ENCODE measurements around the gene C4A. TPM values are rescaled to one million over a fixed set of nuclear protein-coding genes. Genes with fewer than 3 reads are reported as not detected.
"Not testable (repeated sequence)": the region's sequence is repeated elsewhere in the genome, so short reads cannot be mapped to it uniquely, and the experiment has no call there.

The C4A gene
- total RNA-seq, 1 experiment from 2014 or later, result 0.42 TPM

DNA sequence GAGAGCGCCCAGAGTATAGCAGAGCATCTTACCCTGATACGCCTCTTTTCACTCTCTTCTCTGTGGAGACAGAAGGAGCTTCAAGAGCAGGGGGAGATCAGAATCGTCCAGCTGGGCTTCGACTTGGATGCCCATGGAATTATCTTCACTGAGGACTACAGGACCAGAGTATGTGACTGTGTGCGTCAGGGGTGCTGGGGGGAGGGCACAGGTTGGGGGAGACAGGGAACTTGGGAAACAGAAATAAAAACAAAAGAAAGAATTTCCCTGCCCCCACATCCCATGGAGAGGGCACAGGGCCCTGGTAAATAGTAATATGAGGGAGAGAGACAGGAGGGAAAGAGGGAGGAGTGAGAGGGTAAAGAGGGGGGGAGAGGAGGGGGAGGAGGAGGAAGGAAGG, 3.0 kb upstream of the C4A start:
- DNase-seq (ENCODE audit: extremely low read depth, low read depth), result no peak

DNA sequence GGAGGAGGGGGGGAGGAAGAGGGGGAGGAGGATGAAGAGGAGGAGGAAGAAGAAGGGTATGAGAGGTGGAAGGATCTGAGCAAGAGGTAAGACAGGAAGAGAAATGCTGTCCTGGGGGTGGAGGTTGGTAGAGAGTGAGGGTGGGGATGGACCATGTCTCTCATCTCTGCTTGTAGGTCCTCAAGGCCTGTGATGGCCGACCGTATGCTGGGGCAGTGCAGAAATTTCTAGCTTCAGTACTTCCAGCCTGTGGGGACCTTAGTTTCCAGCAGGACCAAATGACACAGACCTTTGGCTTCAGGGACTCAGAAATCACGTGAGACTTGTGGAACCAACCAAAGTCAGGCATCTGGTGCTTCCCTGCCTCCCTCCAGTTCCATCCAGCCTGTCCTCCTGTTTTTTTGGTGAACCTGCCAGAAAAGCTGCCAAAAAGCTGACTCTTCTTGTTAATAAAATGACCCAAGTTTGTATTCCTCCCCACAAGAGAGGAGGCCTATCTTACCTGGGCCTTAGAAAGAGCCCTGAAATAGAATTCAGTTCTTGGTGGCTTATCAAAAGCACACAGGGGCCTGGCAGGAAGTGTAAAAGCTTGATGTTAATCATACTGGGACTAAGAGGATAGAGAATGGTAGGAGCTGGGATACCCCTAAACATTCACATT, 2.5 kb upstream of the C4A start:
- no peak for DNase-seq (ENCODE audit: extremely low read depth, low read depth)

DNA sequence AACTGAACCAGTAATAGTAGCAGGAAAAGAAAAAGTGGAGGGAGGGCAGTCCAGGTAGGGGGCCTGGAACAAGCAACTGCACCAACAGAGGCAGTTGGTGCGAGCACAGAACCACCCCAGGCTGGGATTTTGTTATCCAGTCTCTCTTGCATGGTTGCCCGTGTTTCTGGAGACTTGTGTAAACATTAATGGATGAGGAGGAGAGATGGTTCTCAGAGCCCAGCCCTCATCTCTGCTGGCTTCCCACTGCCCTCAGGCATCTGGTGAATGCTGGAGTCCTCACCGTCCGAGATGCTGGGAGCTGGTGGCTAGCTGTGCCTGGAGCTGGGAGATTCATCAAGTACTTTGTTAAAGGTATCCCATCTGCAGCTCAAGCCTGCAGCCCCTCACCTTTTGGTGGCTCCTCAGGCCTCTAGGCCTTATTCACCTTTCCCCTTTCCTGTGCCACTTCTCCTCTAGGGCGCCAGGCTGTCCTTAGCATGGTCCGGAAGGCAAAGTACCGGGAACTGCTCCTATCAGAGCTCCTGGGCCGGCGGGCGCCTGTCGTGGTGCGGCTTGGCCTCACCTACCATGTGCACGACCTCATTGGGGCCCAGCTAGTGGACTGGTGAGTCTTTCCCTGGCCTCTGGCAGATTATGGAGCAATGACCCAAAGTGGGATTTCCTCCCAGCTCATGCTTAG, 1.5 kb upstream of the C4A start:
- DNase-seq (ENCODE audit: extremely low read depth, low read depth), result not testable (repeated sequence)

DNA sequence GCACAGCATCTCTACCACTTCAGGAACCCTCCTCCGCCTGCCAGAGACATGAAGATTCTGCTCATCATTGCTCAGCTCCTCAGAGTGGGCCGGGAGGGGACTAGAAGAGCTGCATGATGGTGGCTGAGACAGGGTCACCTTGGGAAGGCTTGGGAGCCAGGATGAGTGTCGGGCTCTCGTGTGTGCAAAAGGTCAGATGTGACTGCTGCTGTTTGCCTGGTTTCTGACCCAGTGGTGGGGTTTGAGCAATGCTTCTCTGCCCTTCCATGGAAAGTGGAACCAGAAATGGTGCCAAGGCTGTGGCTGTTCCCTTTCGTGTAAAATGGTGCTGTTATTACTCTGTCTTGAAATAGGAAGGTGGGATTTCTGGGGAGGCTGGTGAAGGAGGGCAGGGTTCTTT, 859 bp upstream of the C4A start:
- not testable (repeated sequence) for DNase-seq (ENCODE audit: extremely low read depth, low read depth)

DNA sequence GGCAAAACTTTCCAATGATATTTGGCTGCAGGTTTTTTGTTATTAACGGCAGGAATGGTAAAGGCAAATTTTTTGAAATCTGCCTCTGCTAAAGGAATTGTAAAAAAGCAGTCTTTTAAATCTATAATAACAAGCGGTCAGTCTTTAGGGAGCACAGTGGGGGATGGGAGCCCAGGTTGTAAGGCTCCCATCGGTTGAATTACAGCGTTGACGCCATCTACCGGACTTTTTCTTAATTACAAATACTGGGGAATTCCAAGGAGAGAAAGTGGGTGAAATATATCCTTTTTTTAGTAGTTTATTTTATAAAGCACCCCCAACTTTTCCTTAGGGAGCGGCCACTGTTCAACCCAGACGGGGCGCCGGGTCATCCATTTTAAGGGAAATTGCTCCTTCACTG, 7.5 kb downstream of the C4A start:
- not testable (repeated sequence) for DNase-seq (ENCODE audit: extremely low read depth, low read depth)

DNA sequence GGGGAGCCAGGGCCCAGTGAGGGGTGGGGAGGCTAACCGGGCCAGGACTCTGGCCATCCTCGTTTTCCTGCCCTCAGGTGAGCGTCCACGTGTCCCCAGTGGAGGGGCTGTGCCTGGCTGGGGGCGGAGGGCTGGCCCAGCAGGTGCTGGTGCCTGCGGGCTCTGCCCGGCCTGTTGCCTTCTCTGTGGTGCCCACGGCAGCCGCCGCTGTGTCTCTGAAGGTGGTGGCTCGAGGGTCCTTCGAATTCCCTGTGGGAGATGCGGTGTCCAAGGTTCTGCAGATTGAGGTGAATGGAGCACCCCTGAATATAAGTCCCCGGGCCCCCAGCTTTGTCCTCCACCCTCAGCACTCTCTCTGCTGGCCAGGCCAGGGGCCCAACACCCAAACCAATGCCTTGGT, 12.6 kb downstream of the C4A start:
- not testable (repeated sequence) for DNase-seq (ENCODE audit: extremely low read depth, low read depth)

DNA sequence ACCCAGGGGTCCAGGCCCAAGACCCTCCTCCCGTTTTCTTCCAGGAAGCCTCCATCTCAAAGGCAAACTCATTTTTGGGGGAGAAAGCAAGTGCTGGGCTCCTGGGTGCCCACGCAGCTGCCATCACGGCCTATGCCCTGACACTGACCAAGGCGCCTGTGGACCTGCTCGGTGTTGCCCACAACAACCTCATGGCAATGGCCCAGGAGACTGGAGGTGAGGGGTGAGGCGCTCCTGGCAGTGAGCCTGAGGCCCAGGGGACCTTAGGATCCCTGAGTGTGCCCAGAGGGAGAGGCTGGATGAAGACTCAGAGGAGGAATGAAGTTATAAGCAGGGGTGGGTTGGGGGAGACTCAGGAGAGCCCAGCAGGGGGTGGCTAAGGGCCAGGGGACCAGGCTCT, 14.5 kb downstream of the C4A start:
- not testable (repeated sequence) for DNase-seq (ENCODE audit: extremely low read depth, low read depth)

DNA sequence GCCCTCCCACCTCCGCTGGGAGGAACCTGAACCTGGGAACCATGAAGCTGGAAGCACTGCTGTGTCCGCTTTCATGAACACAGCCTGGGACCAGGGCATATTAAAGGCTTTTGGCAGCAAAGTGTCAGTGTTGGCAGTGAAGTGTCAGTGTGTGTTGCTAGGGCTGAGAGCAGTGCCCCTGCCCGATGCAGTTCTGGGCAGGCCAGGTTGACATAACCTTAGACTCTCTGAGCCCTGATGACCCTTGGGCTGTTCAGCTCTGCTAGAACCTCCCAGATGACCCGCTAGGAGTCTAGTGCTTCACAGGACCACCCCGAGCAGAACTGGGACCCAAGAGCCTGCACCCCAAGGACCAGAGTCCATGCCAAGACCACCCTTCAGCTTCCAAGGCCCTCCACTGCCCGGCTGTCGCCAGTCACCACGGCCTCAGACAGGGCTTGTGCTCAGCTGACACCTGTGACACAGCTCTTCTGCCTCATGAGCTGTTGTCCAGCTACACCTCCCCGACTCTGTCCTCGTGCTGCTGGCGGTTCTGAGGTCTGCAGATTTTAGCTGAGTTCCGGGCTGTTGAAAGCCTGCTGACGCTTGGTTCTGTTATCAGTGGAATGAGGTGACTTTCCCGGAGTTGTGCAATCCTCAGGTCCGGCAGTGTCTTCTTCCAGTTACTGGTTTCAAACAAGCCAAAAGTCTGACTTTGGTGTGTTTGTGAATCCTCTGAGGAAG, 20.9 kb downstream of the C4A start:
- not testable (repeated sequence) for DNase-seq (ENCODE audit: extremely low read depth, low read depth)

DNA sequence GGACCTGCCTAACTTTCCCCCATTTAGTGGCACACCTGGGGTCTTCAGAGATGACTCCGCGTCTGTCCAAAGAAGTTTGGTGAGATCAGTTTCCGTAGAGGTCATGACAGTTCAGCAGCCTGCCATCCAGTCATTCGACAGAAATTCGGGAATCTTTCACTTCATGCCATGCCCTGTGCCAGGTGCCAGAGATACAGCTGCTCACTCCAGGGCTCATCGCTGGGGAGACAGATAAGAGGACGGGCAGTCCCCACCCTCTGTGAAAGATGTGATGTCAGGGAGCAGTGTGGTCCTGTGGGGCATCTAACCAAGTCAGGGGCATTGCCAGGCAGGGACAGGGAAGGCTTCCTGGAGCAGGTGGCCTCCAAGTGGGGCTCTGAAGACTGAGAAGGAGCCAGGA, 21.4 kb downstream of the C4A start:
- not testable (repeated sequence) for DNase-seq (ENCODE audit: extremely low read depth, low read depth)

DNA sequence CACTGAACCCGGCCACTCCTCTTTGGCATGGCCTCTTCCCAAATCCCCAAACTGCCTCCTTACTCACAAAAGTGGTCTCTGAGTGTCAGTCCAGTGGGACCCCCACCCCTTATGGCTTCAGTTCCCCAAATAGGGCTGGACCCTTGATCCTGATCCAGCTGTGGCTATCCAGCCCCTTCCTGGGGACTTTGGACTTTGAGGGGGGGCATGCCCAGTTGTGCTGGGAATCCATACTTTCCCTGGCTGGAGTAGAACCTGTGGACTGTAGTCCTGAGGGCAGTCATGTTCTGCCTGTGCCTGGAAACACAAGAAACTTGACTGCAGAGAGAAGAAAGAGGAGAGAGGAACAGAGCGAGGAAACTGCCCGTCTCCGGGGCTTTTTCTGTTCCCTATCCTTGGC, 22.5 kb downstream of the C4A start:
- not testable (repeated sequence) for DNase-seq (ENCODE audit: extremely low read depth, low read depth)

DNA sequence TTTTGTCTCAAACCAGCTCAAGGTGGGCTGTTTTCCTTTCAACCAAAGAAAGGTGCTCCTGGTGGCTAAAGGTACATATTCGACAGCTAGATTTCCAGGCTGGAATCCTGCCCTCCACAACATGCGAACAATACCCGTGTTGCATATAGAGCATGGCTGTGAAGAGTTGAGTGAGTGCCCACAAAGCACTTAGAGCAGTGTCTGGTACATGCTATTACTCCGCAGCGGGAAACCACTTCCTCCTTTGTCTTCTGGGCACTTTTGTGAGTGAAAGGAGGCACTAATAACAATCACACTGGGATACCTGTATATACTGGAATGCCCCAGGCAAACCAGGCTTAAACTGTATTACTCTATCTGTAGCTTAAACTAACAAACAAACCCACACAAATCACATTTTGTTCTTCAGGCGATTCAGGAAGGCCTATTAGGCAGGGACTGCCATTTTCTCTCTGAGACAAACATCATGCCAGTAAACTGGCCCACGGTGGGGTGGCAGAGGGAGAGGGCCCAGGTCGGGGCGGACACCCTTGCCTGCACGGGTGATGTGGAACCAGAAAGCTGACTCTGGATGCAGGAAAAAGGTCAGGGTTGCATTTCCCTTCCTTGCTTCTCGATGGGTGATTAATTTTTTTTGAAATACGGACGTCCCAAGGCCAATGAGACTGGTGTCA, 23.1 kb downstream of the C4A start:
- not testable (repeated sequence) for DNase-seq (ENCODE audit: extremely low read depth, low read depth)

DNA sequence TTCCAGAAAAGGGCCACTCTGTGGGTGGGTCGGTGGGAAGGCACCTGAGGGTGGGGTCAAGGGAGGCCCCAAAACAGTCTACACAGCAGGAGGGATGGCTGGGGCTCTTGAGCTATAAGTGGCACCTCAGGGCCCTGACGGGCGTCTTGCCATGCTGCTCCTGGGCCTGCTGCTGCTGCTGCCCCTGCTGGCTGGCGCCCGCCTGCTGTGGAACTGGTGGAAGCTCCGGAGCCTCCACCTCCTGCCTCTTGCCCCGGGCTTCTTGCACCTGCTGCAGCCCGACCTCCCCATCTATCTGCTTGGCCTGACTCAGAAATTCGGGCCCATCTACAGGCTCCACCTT, 23.7 kb downstream of the C4A start:
- DNase-seq (ENCODE audit: extremely low read depth, low read depth), result not testable (repeated sequence)

DNA sequence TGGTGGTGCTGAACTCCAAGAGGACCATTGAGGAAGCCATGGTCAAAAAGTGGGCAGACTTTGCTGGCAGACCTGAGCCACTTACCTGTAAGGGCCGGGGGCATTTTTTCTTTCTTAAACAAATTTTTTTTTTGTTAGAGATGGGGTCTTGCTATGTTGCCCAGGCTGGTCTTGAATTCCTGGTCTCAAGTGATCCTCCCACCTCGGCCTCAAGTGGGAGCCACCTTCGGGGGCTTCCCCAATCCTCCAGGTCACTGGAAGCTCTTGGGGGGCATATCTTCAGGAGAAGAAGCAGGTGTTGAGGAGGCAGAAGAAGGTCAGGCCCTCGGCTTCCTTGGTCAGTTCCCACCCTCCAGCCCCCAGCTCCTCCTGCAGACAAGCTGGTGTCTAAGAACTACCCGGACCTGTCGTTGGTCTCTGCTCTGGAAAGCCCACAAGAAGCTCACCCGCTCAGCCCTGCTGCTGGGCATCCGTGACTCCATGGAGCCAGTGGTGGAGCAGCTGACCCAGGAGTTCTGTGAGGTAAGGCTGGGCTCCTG, 24.2 kb downstream of the C4A start:
- not testable (repeated sequence) for DNase-seq (ENCODE audit: extremely low read depth, low read depth)

DNA sequence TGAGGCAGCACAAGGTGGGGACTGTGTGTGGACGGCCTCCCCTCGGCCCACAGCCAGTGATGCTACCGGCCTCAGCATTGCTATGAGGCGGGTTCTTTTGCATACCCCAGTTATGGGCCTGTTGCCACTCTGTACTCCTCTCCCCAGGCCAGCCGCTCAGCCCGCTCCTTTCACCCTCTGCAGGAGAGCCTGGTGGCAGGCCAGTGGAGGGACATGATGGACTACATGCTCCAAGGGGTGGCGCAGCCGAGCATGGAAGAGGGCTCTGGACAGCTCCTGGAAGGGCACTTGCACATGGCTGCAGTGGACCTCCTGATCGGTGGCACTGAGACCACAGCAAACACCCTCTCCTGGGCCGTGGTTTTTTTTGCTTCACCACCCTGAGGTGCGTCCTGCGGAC, 25.2 kb downstream of the C4A start:
- DNase-seq (ENCODE audit: extremely low read depth, low read depth), result not testable (repeated sequence)

DNA sequence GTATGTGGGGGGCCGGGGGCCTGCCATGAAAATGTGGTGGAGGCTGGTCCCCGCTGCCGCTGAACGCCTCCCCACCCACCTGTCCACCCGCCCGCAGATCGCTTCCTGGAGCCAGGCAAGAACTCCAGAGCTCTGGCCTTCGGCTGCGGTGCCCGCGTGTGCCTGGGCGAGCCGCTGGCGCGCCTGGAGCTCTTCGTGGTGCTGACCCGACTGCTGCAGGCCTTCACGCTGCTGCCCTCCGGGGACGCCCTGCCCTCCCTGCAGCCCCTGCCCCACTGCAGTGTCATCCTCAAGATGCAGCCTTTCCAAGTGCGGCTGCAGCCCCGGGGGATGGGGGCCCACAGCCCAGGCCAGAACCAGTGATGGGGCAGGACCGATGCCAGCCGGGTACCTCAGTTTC, 26.2 kb downstream of the C4A start:
- DNase-seq (ENCODE audit: extremely low read depth, low read depth), result not testable (repeated sequence)

DNA sequence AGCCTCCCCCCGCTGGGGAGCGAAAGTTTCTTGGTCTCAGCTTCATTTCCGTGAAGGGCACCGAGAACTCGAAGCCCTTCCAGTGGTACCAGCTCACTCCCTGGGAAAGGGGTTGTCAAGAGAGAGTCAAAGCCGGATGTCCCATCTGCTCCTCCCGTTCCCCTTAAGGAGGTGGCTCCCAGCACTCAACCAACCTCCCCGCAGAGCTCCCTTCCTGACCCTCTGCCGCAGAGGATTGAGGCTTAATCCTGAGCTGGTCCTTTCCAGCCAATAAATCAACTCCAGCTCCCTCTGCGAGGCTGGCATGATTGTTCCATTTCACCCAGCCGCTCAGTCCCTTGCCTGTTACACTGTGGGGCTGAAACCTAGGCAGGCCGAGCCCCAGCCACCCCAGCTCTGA, 26.8 kb downstream of the C4A start:
- DNase-seq (ENCODE audit: extremely low read depth, low read depth), result not testable (repeated sequence)

DNA sequence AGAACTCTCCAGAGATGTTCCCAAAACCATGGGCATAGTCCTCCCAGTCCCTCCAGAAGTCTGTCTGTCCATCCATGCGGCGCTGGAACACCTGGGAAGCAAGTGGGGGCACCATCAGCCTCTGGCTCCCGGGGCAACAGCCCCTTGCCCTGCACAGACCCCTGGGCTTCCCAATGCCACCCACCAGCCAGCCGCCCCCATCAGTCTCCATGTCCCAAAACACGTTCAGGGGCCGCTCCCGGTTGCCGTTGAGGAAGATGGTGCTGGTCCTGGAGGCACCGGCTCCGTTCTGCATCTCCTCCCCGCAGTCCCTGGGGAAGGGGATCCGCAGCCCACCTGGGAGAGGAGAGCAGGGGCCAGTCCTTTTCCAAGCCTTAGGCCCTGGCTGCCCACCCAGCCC, 27.7 kb downstream of the C4A start:
- not testable (repeated sequence) for DNase-seq (ENCODE audit: extremely low read depth, low read depth)

DNA sequence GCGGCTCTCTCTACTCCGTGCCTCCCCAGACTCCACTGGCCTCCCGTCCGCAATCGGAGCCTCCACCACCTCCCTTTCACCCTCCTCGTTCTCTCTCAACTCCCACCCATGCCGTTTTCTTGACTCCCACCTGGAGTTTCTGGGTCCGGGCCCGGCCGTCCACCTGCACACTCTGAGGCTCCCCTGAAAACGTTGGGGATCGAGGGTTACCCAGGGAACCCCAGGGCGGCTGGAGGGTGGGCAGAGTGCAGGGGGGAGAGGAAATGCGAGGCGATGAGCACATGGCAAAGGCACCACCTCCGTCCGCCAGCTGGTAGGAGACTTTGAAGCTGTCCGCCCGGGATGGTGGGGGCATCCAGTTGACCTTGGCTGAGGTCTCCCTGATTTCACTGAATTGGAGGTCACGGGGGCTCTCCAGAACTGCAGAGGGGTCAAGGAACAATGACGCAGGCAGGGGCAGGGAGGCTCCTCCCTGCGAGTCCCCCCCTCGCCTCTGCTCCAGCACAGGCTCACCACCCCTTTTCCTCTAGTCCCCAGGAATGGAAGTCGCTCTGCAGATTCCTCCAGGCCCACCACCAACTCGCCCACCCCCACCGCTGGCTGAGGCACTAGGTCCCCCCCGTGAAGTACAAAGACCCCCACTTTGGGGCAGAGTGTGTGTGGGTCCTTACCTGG, 29.1 kb downstream of the C4A start:
- not testable (repeated sequence) for DNase-seq (ENCODE audit: extremely low read depth, low read depth)

DNA sequence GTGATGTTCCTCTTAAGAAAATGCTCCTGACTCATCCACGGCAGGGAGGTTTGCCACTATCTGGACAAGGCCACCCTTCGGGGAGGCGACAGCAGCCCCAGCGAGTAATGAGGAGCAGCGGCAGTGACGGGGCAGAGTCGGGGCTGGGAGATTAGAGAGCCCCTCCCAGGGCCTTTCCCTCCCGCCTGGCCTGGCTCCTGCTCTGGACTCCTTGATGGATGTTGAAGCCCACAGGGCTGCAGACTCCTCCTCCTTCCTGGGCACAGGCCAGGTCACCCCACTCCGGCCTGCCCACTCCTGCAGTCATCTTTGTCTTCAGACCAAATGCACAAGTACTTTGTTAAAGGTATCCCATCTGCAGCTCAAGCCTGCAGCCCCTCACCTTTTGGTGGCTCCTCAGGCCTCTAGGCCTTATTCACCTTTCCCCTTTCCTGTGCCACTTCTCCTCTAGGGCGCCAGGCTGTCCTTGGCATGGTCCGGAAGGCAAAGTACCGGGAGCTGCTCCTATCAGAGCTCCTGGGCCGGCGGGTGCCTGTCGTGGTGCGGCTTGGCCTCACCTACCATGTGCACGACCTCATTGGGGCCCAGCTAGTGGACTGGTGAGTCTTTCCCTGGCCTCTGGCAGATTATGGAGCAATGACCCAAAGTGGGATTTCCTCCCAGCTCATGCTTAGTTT, 31.2 kb downstream of the C4A start:
- DNase-seq (ENCODE audit: extremely low read depth, low read depth), result not testable (repeated sequence)

DNA sequence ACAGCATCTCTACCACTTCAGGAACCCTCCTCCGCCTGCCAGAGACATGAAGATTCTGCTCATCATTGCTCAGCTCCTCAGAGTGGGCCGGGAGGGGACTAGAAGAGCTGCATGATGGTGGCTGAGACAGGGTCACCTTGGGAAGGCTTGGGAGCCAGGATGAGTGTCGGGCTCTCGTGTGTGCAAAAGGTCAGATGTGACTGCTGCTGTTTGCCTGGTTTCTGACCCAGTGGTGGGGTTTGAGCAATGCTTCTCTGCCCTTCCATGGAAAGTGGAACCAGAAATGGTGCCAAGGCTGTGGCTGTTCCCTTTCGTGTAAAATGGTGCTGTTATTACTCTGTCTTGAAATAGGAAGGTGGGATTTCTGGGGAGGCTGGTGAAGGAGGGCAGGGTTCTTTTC, 31.9 kb downstream of the C4A start:
- DNase-seq (ENCODE audit: extremely low read depth, low read depth), result not testable (repeated sequence)

All from NCI-H460 (cell line).